OCI-LY1 (cell line): ENCODE measurements around the gene GADD45B.

Source experiments
- H2AFZ ChIP-seq: fragments of 200-600 bp; sonication (generic), shearing (Covaris generic); 2 replicates; pipeline ENCODE4 v1.6.0; 2014; ENCODE audit warnings: antibody characterized with exemption, mild to moderate bottlenecking, low read length
- H3F3A ChIP-seq: fragments of 200-600 bp; sonication (generic), shearing (Covaris generic); 2 replicates; pipeline ENCODE4 v1.6.0; 2014; ENCODE audit warnings: mild to moderate bottlenecking, antibody characterized with exemption, low read length, moderate library complexity; ENCODE audit not compliant: insufficient read depth
- H3K27ac ChIP-seq: fragments of 200-600 bp; sonication (generic); 2 replicates; pipeline ENCODE4 v1.5.1; 2014; ENCODE audit warnings: low read length, mixed run types, mild to moderate bottlenecking, low read depth; ENCODE audit not compliant: poor library complexity, severe bottlenecking
- H3K27me3 ChIP-seq: fragments of 200-600 bp; sonication (generic); 2 replicates; pipeline ENCODE4 v1.6.0; 2014; ENCODE audit warnings: antibody characterized with exemption, mild to moderate bottlenecking, low read length, moderate library complexity; ENCODE audit not compliant: insufficient read depth
- H3K36me3 ChIP-seq: fragments of 200-600 bp; sonication (generic); 2 replicates; pipeline ENCODE4 v1.6.1; 2014; ENCODE audit warnings: mild to moderate bottlenecking, antibody characterized with exemption, low read length, moderate library complexity, mixed read lengths; ENCODE audit not compliant: insufficient read depth
- H3K4me1 ChIP-seq: fragments of 200-600 bp; sonication (generic); 2 replicates; pipeline ENCODE4 v1.5.1; 2014; ENCODE audit warnings: mild to moderate bottlenecking, low read length, moderate library complexity; ENCODE audit not compliant: insufficient read depth, severe bottlenecking
- H3K4me2 ChIP-seq: fragments of 200-600 bp; sonication (generic), shearing (Covaris generic); 2 replicates; pipeline ENCODE4 v1.6.1; 2014; ENCODE audit warnings: low read length
- H3K4me3 ChIP-seq: fragments of 200-600 bp; sonication (generic); 2 replicates; pipeline ENCODE4 v1.5.1; 2014; ENCODE audit warnings: low read length, low read depth, mild to moderate bottlenecking, mixed read lengths; ENCODE audit not compliant: poor library complexity, severe bottlenecking
- H3K79me2 ChIP-seq: fragments of 200-600 bp; shearing (Covaris generic); 2 replicates; pipeline ENCODE4 v1.6.1; 2016; ENCODE audit warnings: mixed run types, low read length, mixed read lengths; ENCODE audit not compliant: insufficient read depth
- H3K9ac ChIP-seq: fragments of 200-600 bp; sonication (generic), shearing (Covaris generic); 2 replicates; pipeline ENCODE4 v1.6.1; 2014; ENCODE audit warnings: mild to moderate bottlenecking, low read length, mixed read lengths
- H3K9me2 ChIP-seq: fragments of 200-600 bp; sonication (generic), shearing (Covaris generic); 2 replicates; pipeline ENCODE4 v1.6.1; 2014; ENCODE audit warnings: low read depth, mild to moderate bottlenecking, low read length, mixed read lengths
- H3K9me3 ChIP-seq: fragments of 200-600 bp; shearing (Covaris generic); 2 replicates; pipeline ENCODE4 v1.6.1; 2014; ENCODE audit warnings: low read length, mixed read lengths
- H4K20me1 ChIP-seq: fragments of 200-600 bp; sonication (generic), shearing (Covaris generic); 2 replicates; pipeline ENCODE4 v1.6.0; 2016; ENCODE audit warnings: mild to moderate bottlenecking, low read length; ENCODE audit not compliant: insufficient read depth
- EZH2 ChIP-seq: fragments of 200-600 bp; sonication (generic), shearing (Covaris generic); IDR thresholded peaks from 2 replicates; pipeline ENCODE4 v1.8.0; 2017; ENCODE audit warnings: borderline replicate concordance, mixed run types, mild to moderate bottlenecking, antibody characterized with exemption, low read length, moderate library complexity, mixed read lengths
- TF ChIP-seq, protein P1 (sequence below): fragments of 200-600 bp; sonication (generic), shearing (Covaris generic); IDR thresholded peaks from 2 replicates; pipeline ENCODE4 v1.5.1; 2017; ENCODE audit warnings: mild to moderate bottlenecking, antibody characterized with exemption, low read length, moderate library complexity, mixed read lengths

GADD45B gene

DNA sequence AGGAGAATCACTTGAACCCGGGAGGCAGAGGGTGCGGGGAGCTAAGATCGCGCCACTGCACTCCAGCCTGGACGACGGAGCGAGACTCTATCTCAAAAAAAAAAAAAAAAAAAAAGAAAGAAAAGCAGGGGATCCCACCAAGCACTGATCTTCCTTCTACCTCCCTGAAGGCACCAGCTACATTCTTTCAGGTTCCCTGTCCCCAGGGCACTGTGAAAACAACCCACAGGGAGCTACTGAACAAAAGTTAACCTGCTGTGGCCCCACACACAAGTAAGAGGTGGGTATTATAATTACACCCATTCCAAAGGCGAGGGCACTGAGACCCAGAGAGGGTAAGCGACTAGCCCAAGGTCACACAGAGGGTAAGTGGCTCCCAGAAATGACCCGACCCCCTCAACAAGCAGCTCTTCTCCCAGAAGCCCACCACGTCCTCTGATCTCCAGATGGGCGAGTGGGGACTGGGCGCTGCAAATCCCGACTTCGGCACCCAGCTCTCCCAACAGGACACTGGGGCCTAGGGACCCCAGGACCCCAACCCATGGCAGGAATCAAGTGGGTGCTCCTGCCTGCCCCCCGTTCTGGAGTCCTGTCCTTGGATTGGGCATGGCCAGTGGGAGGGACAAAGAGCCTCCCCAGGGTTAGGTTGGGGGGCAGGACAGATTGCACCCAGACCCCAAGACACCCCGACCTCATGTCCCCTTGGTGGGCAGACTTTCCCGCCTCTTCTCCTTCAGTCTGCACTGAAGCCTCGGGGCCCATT, 21.5 kb upstream of the GADD45B start:
- Histone ChIP-seq H3K9ac (peak overlapping the region; percentile 93; the same call in 1 of the 2 replicates), H3K9me2 (no peaks in the 10 kb centered on the region), H3K79me2 (peaks cover 45% of the 10 kb centered on the region), H2AFZ (no peak overlapping the region), H3K4me3 (peak overlapping the region; percentile 82), H4K20me1 (no peaks in the 10 kb centered on the region), H3K27me3 (no peaks in the 10 kb centered on the region), H3K4me1 (peaks cover 30% of the 10 kb centered on the region), H3F3A (no peaks in the 10 kb centered on the region), H3K27ac (peak overlapping the region; percentile 20), H3K4me2 (peak overlapping the region; percentile 81), H3K9me3 (no peaks in the 10 kb centered on the region), H3K36me3 (peaks cover 14% of the 10 kb centered on the region; the same call in 1 of the 2 replicates)
- TF ChIP-seq, protein P1, sequence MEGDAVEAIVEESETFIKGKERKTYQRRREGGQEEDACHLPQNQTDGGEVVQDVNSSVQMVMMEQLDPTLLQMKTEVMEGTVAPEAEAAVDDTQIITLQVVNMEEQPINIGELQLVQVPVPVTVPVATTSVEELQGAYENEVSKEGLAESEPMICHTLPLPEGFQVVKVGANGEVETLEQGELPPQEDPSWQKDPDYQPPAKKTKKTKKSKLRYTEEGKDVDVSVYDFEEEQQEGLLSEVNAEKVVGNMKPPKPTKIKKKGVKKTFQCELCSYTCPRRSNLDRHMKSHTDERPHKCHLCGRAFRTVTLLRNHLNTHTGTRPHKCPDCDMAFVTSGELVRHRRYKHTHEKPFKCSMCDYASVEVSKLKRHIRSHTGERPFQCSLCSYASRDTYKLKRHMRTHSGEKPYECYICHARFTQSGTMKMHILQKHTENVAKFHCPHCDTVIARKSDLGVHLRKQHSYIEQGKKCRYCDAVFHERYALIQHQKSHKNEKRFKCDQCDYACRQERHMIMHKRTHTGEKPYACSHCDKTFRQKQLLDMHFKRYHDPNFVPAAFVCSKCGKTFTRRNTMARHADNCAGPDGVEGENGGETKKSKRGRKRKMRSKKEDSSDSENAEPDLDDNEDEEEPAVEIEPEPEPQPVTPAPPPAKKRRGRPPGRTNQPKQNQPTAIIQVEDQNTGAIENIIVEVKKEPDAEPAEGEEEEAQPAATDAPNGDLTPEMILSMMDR = no peak
- TF ChIP-seq EZH2 = no peak

DNA sequence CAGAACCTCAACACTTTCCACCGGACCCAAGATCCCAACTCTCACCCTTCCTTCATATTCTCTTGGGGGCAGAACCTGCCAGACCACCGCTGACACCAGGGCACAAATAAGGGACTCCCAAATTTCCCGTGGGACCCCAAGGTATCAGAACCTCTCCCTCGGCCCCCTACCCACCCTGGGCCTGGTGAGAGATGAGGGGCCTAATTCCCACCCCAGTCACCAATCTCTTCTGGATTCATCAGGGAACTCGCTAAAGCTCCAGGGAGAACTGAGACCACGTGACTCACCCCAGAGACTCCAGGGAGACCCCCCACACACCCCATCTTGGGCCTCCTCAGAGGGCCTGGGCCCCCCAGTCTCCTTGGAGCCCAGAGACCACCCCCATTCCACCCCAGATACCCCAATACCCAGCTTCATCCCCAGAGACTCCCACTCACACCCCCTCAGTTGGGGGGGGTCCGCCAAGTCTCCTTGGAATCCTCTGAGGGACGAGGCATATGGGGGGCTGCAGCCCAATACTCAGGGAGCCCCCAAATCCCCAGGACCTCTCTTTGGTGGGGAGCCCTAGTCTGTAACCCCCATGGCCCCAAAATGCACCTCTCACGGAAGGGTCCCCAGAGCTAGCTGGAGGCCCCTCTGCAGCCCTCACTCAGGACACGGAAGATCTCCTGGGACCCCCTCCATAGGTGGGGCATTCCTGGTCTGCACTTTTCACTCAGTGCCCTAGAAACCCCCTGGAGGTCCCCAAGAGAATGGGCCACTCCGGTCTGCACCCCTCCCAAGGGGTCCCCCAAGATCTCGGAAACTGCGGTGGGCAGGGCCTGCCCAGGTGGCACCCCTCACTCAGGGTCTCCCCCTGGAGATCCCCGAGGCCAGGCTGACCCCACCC, 20.7 kb upstream of the GADD45B start:
- Histone ChIP-seq H3K9me3 (no peaks in the 10 kb centered on the region), H3F3A (no peaks in the 10 kb centered on the region), H2AFZ (no peak overlapping the region), H3K4me1 (peaks cover 30% of the 10 kb centered on the region), H3K36me3 (peaks cover 12% of the 10 kb centered on the region; the same call in 1 of the 2 replicates), H4K20me1 (no peaks in the 10 kb centered on the region), H3K27me3 (no peaks in the 10 kb centered on the region), H3K9ac (peak overlapping the region; percentile 93), H3K4me2 (peak overlapping the region; percentile 81), H3K79me2 (peaks cover 42% of the 10 kb centered on the region), H3K27ac (peak overlapping the region; percentile 20), H3K4me3 (peak overlapping the region; percentile 82), H3K9me2 (no peaks in the 10 kb centered on the region)
- no peak for TF ChIP-seq EZH2
- TF ChIP-seq, protein P1 = no peak

DNA sequence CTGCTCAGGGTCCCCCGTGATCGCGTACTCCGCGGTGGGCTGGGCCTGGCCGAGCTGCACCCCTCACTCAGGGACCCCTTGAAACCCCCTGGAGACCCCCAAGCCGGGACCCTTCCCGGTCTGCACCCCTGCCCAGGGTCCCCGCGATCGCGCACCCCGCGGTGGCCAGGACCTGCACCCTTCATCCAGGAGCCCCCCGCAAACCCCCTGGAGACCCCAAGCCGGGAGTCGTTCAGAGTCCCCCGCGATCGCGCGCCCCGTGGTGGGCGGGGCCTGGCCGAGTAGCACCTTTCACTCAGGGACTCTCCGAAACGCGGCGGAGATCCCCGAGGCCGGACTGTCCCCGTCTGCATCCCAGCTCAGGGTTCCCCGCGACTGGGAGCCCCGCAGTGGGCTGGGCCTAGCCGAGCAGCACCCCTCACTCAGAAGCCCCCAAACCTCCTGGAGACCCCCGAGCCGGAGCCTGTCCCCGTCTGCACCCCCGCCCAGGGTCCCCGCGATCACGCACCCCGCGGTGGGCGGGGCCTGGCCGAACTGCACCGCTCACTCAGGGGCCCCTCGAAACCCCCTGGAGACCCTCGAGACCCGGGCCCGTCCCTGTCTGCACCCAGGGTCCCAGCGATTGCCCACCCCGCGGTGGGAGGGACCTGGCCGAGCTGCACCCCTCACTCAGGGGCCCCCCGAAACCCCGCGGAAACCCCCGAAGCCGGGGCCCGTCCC, 19.9 kb upstream of the GADD45B start:
- Histone ChIP-seq H4K20me1 (no peaks in the 10 kb centered on the region), H3K79me2 (peaks cover 39% of the 10 kb centered on the region), H3F3A (no peaks in the 10 kb centered on the region), H3K9me2 (no peaks in the 10 kb centered on the region), H2AFZ (no peak overlapping the region), H3K27me3 (no peaks in the 10 kb centered on the region), H3K4me2 (peak overlapping the region; percentile 81), H3K4me1 (peaks cover 30% of the 10 kb centered on the region), H3K36me3 (peaks cover 7% of the 10 kb centered on the region; the same call in 1 of the 2 replicates), H3K9ac (peak overlapping the region; percentile 93), H3K9me3 (no peaks in the 10 kb centered on the region), H3K27ac (peak overlapping the region; percentile 20), H3K4me3 (peak overlapping the region; percentile 82)
- TF ChIP-seq, protein P1 = no peak
- no peak for TF ChIP-seq EZH2
